Epidermal melanocyte (primary cell): ENCODE results near the gene SNX19.
"Not testable (repeated sequence)": the region's sequence is repeated elsewhere in the genome, so short reads cannot be mapped to it uniquely, and the experiment has no call there.

ENCODE experiments used
- DNase-seq: peaks from one replicate; pipeline ENCODE4 v3.0.0; 2011; ENCODE audit warnings: low spot score; ENCODE audit not compliant: insufficient read length

The SNX19 gene

GRCh38 chr11:130916238-130916855, at the start of gene SNX19:
TSS of gene SNX19 (minus strand) at chr11:130916479. CDS start at chr11:130915939, 540 bp downstream.
- DNase-seq = peak; percentile 89

GRCh38 chr11:130964058-130964792, 47.9 kb upstream of the SNX19 start:
- no peak for DNase-seq

- no peak for DNase-seq
Observed at GRCh38 chr11:130947889-130948288, 31.6 kb upstream of the SNX19 start.

GRCh38 chr11:130947481-130947880, 31.2 kb upstream of the SNX19 start:
- DNase-seq = no peak

GRCh38 chr11:130947058-130947457, 30.8 kb upstream of the SNX19 start:
- DNase-seq = no peak

- DNase-seq = peak; percentile 23
Observed at GRCh38 chr11:130945896-130946295, 29.6 kb upstream of the SNX19 start.

GRCh38 chr11:130940706-130941105, 24.4 kb upstream of the SNX19 start:
- no peak for DNase-seq

GRCh38 chr11:130937051-130937450, 20.8 kb upstream of the SNX19 start:
- DNase-seq = no peak

- no peak for DNase-seq
Observed at GRCh38 chr11:130932086-130932712, 15.9 kb upstream of the SNX19 start.

GRCh38 chr11:130924750-130925149, 8.5 kb upstream of the SNX19 start:
- no peak for DNase-seq

GRCh38 chr11:130920612-130921011, 4.3 kb upstream of the SNX19 start:
- DNase-seq = not testable (repeated sequence)

GRCh38 chr11:130918081-130918480, 1.8 kb upstream of the SNX19 start:
- DNase-seq = no peak

- no peak for DNase-seq
Observed at GRCh38 chr11:130916910-130917309, 631 bp upstream of the SNX19 start.

GRCh38 chr11:130915603-130916237, 559 bp downstream of the SNX19 start:
- DNase-seq = no peak

GRCh38 chr11:130913268-130913667, 3.0 kb downstream of the SNX19 start:
- no peak for DNase-seq

- DNase-seq = no peak
Observed at GRCh38 chr11:130912552-130912951, 3.7 kb downstream of the SNX19 start.

- no peak for DNase-seq
Observed at GRCh38 chr11:130911306-130911705, 5.0 kb downstream of the SNX19 start.

GRCh38 chr11:130909650-130910049, 6.6 kb downstream of the SNX19 start:
- no peak for DNase-seq

GRCh38 chr11:130908770-130909625, 7.3 kb downstream of the SNX19 start:
- DNase-seq = no peak

- no peak for DNase-seq
Observed at GRCh38 chr11:130908061-130908460, 8.2 kb downstream of the SNX19 start.

- DNase-seq = no peak
Observed at GRCh38 chr11:130907229-130907628, 9.1 kb downstream of the SNX19 start.
